ENCODE measurements around the gene FAM131A.

FAM131A gene

DNA sequence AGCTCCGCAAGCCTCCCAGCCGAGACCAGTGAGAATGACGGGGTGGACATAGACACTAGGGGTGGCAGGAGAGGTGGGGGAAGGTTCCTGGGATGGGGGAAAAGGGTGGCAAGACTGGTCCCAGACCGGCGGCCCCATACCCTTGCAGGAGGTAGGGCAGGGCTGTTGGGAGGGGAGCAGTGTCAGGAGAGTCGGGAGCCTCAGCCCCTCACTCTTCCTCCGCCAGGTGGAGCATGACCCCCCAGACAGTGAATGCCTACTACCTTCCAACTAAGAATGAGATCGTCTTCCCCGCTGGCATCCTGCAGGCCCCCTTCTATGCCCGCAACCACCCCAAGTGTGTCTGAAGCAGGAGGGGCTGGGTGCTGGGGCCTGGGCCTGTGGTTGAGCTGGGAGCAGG lies 47.1 kb upstream of the FAM131A start:
- no peaks in the 10 kb centered on the region for H3K9me3 ChIP-seq (ENCODE audit: control insufficient read depth, insufficient read depth, low read depth, low read length)
- ChIA-PET CTCF (interaction anchor here (1.3 to 2.8 kb wide), 2 partner anchors 273 to 394 kb away, joined by 4 to 15 read pairs; partner anchors contain the start of gene ABCC5), POLR2A (no interaction called here)
- H3K4me1 ChIP-seq (ENCODE audit: control insufficient read depth, insufficient read depth, low read length) = no peaks in the 10 kb centered on the region
- no peaks in the 10 kb centered on the region for H3K36me3 ChIP-seq (ENCODE audit: control insufficient read depth in 2 of 2, insufficient read depth in 1 of 2, low read length in 2 of 2)
- no peak overlapping the region for H3K4me3 ChIP-seq (ENCODE audit: low read depth, low read length)
- TF ChIP-seq GLIS1 (tag by site-specific recombination; IDR thresholded peaks at IDR 0.05) (no peak), ZNF624 (tag by site-specific recombination; IDR thresholded peaks at IDR 0.05) (no peak), ZNF529 (tag by site-specific recombination; IDR thresholded peaks at IDR 0.05; ENCODE audit: insufficient replicate concordance) (no peak), KLF7 (tag by site-specific recombination; IDR thresholded peaks at IDR 0.05; ENCODE audit: borderline replicate concordance) (no peak), ZNF214 (tag by site-specific recombination; IDR thresholded peaks at IDR 0.05; ENCODE audit: borderline replicate concordance) (no peak), ZNF426 (tag by site-specific recombination; IDR thresholded peaks at IDR 0.05) (no peak)
- TF ChIP-seq, protein P1, sequence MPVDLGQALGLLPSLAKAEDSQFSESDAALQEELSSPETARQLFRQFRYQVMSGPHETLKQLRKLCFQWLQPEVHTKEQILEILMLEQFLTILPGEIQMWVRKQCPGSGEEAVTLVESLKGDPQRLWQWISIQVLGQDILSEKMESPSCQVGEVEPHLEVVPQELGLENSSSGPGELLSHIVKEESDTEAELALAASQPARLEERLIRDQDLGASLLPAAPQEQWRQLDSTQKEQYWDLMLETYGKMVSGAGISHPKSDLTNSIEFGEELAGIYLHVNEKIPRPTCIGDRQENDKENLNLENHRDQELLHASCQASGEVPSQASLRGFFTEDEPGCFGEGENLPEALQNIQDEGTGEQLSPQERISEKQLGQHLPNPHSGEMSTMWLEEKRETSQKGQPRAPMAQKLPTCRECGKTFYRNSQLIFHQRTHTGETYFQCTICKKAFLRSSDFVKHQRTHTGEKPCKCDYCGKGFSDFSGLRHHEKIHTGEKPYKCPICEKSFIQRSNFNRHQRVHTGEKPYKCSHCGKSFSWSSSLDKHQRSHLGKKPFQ (tag by site-specific recombination; IDR thresholded peaks at IDR 0.05) = no peak
- TF ChIP-seq, protein P2, sequence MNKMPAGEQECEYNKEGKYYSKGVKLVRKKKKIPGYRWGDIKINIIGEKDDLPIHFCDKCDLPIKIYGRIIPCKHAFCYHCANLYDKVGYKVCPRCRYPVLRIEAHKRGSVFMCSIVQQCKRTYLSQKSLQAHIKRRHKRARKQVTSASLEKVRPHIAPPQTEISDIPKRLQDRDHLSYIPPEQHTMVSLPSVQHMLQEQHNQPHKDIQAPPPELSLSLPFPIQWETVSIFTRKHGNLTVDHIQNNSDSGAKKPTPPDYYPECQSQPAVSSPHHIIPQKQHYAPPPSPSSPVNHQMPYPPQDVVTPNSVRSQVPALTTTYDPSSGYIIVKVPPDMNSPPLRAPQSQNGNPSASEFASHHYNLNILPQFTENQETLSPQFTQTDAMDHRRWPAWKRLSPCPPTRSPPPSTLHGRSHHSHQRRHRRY (tag by site-specific recombination; IDR thresholded peaks at IDR 0.05) = no peak
- no peak overlapping the region for H3K27ac ChIP-seq (ENCODE audit: extremely low read depth, low read depth, low read length)

DNA sequence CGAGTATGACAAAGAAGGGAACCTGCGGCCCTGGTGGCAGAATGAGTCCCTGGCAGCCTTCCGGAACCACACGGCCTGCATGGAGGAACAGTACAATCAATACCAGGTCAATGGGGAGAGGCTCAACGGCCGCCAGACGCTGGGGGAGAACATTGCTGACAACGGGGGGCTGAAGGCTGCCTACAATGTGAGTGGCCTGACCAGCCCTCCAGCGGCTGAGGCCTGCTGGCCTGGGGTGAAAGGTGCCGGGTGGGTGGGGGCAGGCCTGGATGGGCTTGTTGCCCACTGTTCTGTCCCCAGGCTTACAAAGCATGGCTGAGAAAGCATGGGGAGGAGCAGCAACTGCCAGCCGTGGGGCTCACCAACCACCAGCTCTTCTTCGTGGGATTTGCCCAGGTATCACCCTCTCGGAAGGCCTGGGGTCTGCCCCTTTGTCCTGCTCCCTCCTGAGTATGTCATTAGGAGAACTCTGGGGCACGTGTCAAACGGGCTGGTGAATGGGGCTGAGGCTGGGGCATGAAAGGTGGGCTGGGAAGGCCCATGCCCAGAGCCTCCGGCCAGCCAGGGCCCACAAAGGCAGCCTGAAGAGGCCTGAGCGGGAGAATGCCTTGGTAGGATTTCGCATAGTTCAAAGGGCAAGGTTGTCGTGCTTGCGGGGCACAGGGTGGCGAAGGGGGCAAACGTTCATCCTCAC lies 46.2 kb upstream of the FAM131A start:
- ChIA-PET CTCF (interaction anchor here (0.6 to 1.3 kb wide), 3 partner anchors 72 to 382 kb away, joined by 3 to 4 read pairs (median 4); partner anchors contain the start of gene ABCC5), POLR2A (interaction anchor here (0.5 kb wide), 1 partner anchor 8 kb away, joined by 5 read pairs; no protein-coding TSS in a partner anchor)
- H3K4me1 ChIP-seq (ENCODE audit: control insufficient read depth, insufficient read depth, low read length) = no peaks in the 10 kb centered on the region

DNA sequence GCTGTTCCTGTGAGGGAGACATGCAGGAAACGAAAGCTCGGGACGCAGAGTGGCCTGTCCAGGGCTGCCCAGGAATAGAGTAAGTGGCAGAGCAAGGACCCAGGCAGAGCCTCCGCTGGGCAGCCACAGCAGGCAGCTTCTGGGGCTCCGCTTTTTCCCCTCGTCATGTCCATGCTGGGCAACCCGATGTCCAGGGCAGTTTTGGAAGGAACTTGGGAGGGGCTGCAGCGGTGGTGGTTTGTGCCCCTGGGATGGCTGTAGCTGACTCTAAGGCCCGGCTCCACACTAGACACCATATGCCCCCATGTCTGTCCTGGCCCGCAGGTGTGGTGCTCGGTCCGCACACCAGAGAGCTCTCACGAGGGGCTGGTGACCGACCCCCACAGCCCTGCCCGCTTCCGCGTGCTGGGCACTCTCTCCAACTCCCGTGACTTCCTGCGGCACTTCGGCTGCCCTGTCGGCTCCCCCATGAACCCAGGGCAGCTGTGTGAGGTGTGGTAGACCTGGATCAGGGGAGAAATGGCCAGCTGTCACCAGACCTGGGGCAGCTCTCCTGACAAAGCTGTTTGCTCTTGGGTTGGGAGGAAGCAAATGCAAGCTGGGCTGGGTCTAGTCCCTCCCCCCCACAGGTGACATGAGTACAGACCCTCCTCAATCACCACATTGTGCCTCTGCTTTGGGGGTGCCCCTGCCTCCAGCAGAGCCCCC lies 45.5 kb upstream of the FAM131A start:
- H3K4me3 ChIP-seq (ENCODE audit: low read depth, low read length) = no peak overlapping the region
- no peaks in the 10 kb centered on the region for H3K4me1 ChIP-seq (ENCODE audit: control insufficient read depth, insufficient read depth, low read length)
- H3K27ac ChIP-seq (ENCODE audit: extremely low read depth, low read depth, low read length) = no peak overlapping the region
- POLR2A ChIA-PET = interaction anchor here (0.5 kb wide), 1 partner anchor 9 kb away, joined by 5 read pairs; no protein-coding TSS in a partner anchor
- H3K36me3 ChIP-seq (ENCODE audit: control insufficient read depth in 2 of 2, insufficient read depth in 1 of 2, low read length in 2 of 2) = no peaks in the 10 kb centered on the region
- H3K9me3 ChIP-seq (ENCODE audit: control insufficient read depth, insufficient read depth, low read depth, low read length) = no peaks in the 10 kb centered on the region
- CTCF ChIA-PET = interaction anchor here (0.6 to 1.1 kb wide), 3 partner anchors 73 to 407 kb away, joined by 3 to 4 read pairs (median 3); partner anchors contain the start of gene PARL
- TF ChIP-seq ZNF776 (tag by site-specific recombination; IDR thresholded peaks at IDR 0.05; ENCODE audit: borderline replicate concordance) (no peak), ZNF335 (tag by site-specific recombination; conservative IDR thresholded peaks at IDR 0.05) (no peak), HOXD13 (CRISPR knock-in tag; IDR thresholded peaks at IDR 0.05; ENCODE audit: borderline replicate concordance) (no peak), ZNF670 (tag by site-specific recombination; IDR thresholded peaks at IDR 0.05; ENCODE audit: low read depth) (no peak), ZNF621 (tag by site-specific recombination; IDR thresholded peaks at IDR 0.05) (no peak), ZNF211 (tag by site-specific recombination; IDR thresholded peaks at IDR 0.05; ENCODE audit: low read depth) (no peak), ZNF404 (tag by site-specific recombination; IDR thresholded peaks at IDR 0.05) (no peak)
- TF ChIP-seq, protein P3, sequence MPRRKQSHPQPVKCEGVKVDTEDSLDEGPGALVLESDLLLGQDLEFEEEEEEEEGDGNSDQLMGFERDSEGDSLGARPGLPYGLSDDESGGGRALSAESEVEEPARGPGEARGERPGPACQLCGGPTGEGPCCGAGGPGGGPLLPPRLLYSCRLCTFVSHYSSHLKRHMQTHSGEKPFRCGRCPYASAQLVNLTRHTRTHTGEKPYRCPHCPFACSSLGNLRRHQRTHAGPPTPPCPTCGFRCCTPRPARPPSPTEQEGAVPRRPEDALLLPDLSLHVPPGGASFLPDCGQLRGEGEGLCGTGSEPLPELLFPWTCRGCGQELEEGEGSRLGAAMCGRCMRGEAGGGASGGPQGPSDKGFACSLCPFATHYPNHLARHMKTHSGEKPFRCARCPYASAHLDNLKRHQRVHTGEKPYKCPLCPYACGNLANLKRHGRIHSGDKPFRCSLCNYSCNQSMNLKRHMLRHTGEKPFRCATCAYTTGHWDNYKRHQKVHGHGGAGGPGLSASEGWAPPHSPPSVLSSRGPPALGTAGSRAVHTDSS (tag by site-specific recombination; IDR thresholded peaks at IDR 0.05) = no peak

More for the DNA sequence above, 46.2 kb upstream of the FAM131A start:
- no peaks in the 10 kb centered on the region for H3K9me3 ChIP-seq (ENCODE audit: control insufficient read depth, insufficient read depth, low read depth, low read length)
- no peaks in the 10 kb centered on the region for H3K36me3 ChIP-seq (ENCODE audit: control insufficient read depth in 2 of 2, insufficient read depth in 1 of 2, low read length in 2 of 2)
- no peak overlapping the region for H3K27ac ChIP-seq (ENCODE audit: extremely low read depth, low read depth, low read length)
- no peak for TF ChIP-seq ZNF514 (tag by site-specific recombination; IDR thresholded peaks at IDR 0.05)
- TF ChIP-seq SP3 (tag by site-specific recombination; IDR thresholded peaks at IDR 0.05) = no peak
- TF ChIP-seq ZEB2 (tag by site-specific recombination; IDR thresholded peaks at IDR 0.05) = no peak
- TF ChIP-seq, protein P4, sequence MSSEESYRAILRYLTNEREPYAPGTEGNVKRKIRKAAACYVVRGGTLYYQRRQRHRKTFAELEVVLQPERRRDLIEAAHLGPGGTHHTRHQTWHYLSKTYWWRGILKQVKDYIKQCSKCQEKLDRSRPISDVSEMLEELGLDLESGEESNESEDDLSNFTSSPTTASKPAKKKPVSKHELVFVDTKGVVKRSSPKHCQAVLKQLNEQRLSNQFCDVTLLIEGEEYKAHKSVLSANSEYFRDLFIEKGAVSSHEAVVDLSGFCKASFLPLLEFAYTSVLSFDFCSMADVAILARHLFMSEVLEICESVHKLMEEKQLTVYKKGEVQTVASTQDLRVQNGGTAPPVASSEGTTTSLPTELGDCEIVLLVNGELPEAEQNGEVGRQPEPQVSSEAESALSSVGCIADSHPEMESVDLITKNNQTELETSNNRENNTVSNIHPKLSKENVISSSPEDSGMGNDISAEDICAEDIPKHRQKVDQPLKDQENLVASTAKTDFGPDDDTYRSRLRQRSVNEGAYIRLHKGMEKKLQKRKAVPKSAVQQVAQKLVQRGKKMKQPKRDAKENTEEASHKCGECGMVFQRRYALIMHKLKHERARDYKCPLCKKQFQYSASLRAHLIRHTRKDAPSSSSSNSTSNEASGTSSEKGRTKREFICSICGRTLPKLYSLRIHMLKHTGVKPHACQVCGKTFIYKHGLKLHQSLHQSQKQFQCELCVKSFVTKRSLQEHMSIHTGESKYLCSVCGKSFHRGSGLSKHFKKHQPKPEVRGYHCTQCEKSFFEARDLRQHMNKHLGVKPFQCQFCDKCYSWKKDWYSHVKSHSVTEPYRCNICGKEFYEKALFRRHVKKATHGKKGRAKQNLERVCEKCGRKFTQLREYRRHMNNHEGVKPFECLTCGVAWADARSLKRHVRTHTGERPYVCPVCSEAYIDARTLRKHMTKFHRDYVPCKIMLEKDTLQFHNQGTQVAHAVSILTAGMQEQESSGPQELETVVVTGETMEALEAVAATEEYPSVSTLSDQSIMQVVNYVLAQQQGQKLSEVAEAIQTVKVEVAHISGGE (tag by site-specific recombination; conservative IDR thresholded peaks at IDR 0.05; ENCODE audit: low read depth) = no peak
- H3K4me3 ChIP-seq (ENCODE audit: low read depth, low read length) = no peak overlapping the region
